Esophagus mucosa (tissue), 1 donor: ENCODE results near the gene ARHGEF17. TPM values are rescaled to one million over a fixed set of nuclear protein-coding genes. Genes with fewer than 3 reads are reported as not detected.

Experiments used
- ATAC-seq: fragments of 200-7000 bp; cut with Tn5 transposase; one replicate; pipeline ENCODE4 v1.9.1; 2020
- total RNA-seq: library from RNA; stranded (reverse); gene quantifications from one replicate; pipeline ENCODE4 v1.2.4, GENCODE V29; 2023
- donor health status: DM: yes; HTN: yes; CAD: no.

The ARHGEF17 gene
- total RNA-seq, 1 donor from 2014 or later, result 5.4 TPM

- ATAC-seq, result peak; percentile 12
Measured at GRCh38 chr11:73333640-73334383, 25.7 kb downstream of the ARHGEF17 start.

- ATAC-seq, result peak; percentile 38
Measured at GRCh38 chr11:73334384-73335203, 26.5 kb downstream of the ARHGEF17 start.

GRCh38 chr11:73335204-73335923 is 27.3 kb downstream of the ARHGEF17 start:
- ATAC-seq, result peak; percentile 61

- ATAC-seq, result no peak
Measured at GRCh38 chr11:73337846-73338245, 29.8 kb downstream of the ARHGEF17 start.

GRCh38 chr11:73338279-73338678 is 30.2 kb downstream of the ARHGEF17 start:
- ATAC-seq, result no peak

GRCh38 chr11:73340164-73340563 is 32.1 kb downstream of the ARHGEF17 start:
- no peak for ATAC-seq

GRCh38 chr11:73342633-73343032 is 34.6 kb downstream of the ARHGEF17 start:
- ATAC-seq, result no peak

- no peak for ATAC-seq
Measured at GRCh38 chr11:73343076-73343873, 35.2 kb downstream of the ARHGEF17 start.

- no peak for ATAC-seq
Measured at GRCh38 chr11:73344191-73344607, 36.1 kb downstream of the ARHGEF17 start.

- ATAC-seq, result no peak
Measured at GRCh38 chr11:73345481-73346160, 37.5 kb downstream of the ARHGEF17 start.

- ATAC-seq, result no peak
Measured at GRCh38 chr11:73346186-73346935, 38.3 kb downstream of the ARHGEF17 start.

GRCh38 chr11:73347067-73347466 is 39.0 kb downstream of the ARHGEF17 start:
- ATAC-seq, result no peak

- ATAC-seq, result no peak
Measured at GRCh38 chr11:73348838-73349237, 40.8 kb downstream of the ARHGEF17 start.

GRCh38 chr11:73349633-73350032 is 41.6 kb downstream of the ARHGEF17 start:
- no peak for ATAC-seq

- peak; percentile 72 for ATAC-seq
Measured at GRCh38 chr11:73350908-73351636, 43.0 kb downstream of the ARHGEF17 start.

- ATAC-seq, result no peak
Measured at GRCh38 chr11:73353422-73353821, 45.3 kb downstream of the ARHGEF17 start.

- ATAC-seq, result no peak
Measured at GRCh38 chr11:73355109-73355508, 47.0 kb downstream of the ARHGEF17 start.

- no peak for ATAC-seq
Measured at GRCh38 chr11:73356979-73357860, 49.1 kb downstream of the ARHGEF17 start.

GRCh38 chr11:73358071-73358470 is 50.0 kb downstream of the ARHGEF17 start:
- ATAC-seq, result no peak
